ENCODE measurements around the gene GIMAP2.

- TF ChIP-seq CTCF (IDR thresholded peaks at IDR 0.05): no peak
- no peak for TF ChIP-seq POLR2A (IDR thresholded peaks at IDR 0.05)
These were observed 54.5 kb downstream of the GIMAP2 start for GRCh38 chr7:150740053-150740452.
